HG03575 (cell line): ENCODE data around the gene TMEM80.

Experiments
- ATAC-seq: cut with Tn5 transposase; IDR thresholded peaks from one replicate; pipeline ENCODE4 v1.9.1; 2021; ENCODE audit not compliant: unreplicated experiment, insufficient number of reproducible peaks, low FRiP score; ENCODE audit errors: extremely low read depth

Gene TMEM80

GRCh38 chr11:709109-709997, 13.7 kb downstream of the TMEM80 start:
- no peak for ATAC-seq

GRCh38 chr11:714436-714835, 18.8 kb downstream of the TMEM80 start:
- ATAC-seq, result no peak

- no peak for ATAC-seq
These were observed 23.8 kb downstream of the TMEM80 start for GRCh38 chr11:719214-720016.

GRCh38 chr11:720017-720641, 24.5 kb downstream of the TMEM80 start:
- no peak for ATAC-seq

- ATAC-seq, result no peak
These were observed 25.1 kb downstream of the TMEM80 start for GRCh38 chr11:720642-721246.

GRCh38 chr11:721247-721740, 25.7 kb downstream of the TMEM80 start:
- no peak for ATAC-seq

- ATAC-seq, result no peak
These were observed 26.2 kb downstream of the TMEM80 start for GRCh38 chr11:721741-722345.

GRCh38 chr11:722346-722811, 26.8 kb downstream of the TMEM80 start:
- ATAC-seq, result no peak

- no peak for ATAC-seq
These were observed 27.7 kb downstream of the TMEM80 start for GRCh38 chr11:723120-723883.

- ATAC-seq, result no peak
These were observed 28.6 kb downstream of the TMEM80 start for GRCh38 chr11:724049-724777.

- no peak for ATAC-seq
These were observed 29.3 kb downstream of the TMEM80 start for GRCh38 chr11:724778-725386.

GRCh38 chr11:725624-726202, 30.1 kb downstream of the TMEM80 start:
- ATAC-seq, result no peak

GRCh38 chr11:726278-727220, 30.9 kb downstream of the TMEM80 start:
- no peak for ATAC-seq

- ATAC-seq, result no peak
These were observed 31.7 kb downstream of the TMEM80 start for GRCh38 chr11:727281-727701.

- no peak for ATAC-seq
These were observed 32.5 kb downstream of the TMEM80 start for GRCh38 chr11:727859-728748.
